PC-9 (cell line): ENCODE results near the gene OR2T34. TPM values are rescaled to one million over a fixed set of nuclear protein-coding genes. Genes with fewer than 3 reads are reported as not detected.
"Not testable (repeated sequence)": the region's sequence is repeated elsewhere in the genome, so short reads cannot be mapped to it uniquely, and the experiment has no call there.

Experiments used
- BruUV-seq: library from RNA; stranded (reverse); fragments of 400-500 nt; replicated peaks from 2 replicates; lab custom pipeline; 2021; lab: Mats Ljungman, UMichigan
- CTCF ChIA-PET: fragments of 300-600 bp; sonication (Branson Sonifier 250); formaldehyde crosslinking; loops from one replicate; lab custom pipeline; 2022; ENCODE audit warnings: antibody characterized with exemption; lab: Charles Lee
- POLR2A ChIA-PET: fragments of 300-600 bp; sonication (Branson Sonifier 250); formaldehyde crosslinking; loops from one replicate; lab custom pipeline; 2022; ENCODE audit warnings: antibody characterized with exemption; ENCODE audit not compliant: unreplicated experiment; lab: Charles Lee
- DNase-seq, 2 experiments: peaks; one replicate each; pipeline versions ENCODE4 v3.0.0 to v3.0.0-alpha.2; 2015 to 2022; ENCODE audit warnings: mixed read lengths in 1 of 2
- H2AFZ ChIP-seq: fragments of 200-600 bp; sonication (generic); 2 replicates; pipeline ENCODE4 v1.8.1; 2017; ENCODE audit warnings: antibody characterized with exemption
- H3F3A ChIP-seq: fragments of 200-600 bp; sonication (generic); 2 replicates; pipeline ENCODE4 v1.8.1; 2017; ENCODE audit warnings: antibody characterized with exemption, mild to moderate bottlenecking, low read depth; ENCODE audit not compliant: insufficient read depth
- H3K27ac ChIP-seq: fragments of 200-600 bp; sonication (generic); 2 replicates; pipeline ENCODE4 v1.6.1; 2016; ENCODE audit warnings: mixed run types
- H3K27me3 ChIP-seq: fragments of 200-600 bp; sonication (generic); 2 replicates; pipeline ENCODE4 v1.6.1; 2016; ENCODE audit warnings: low read depth, mixed run types; ENCODE audit not compliant: insufficient read depth
- H3K36me3 ChIP-seq: fragments of 200-600 bp; sonication (generic); 2 replicates; pipeline ENCODE4 v1.6.1; 2016; ENCODE audit warnings: low read depth, mixed run types
- H3K4me1 ChIP-seq: fragments of 200-600 bp; sonication (generic); replicated peaks from 2 replicates; pipeline ENCODE4 v1.6.1; 2016; ENCODE audit warnings: mixed run types; ENCODE audit not compliant: insufficient read depth
- H3K4me2 ChIP-seq: fragments of 200-600 bp; sonication (generic); 2 replicates; pipeline ENCODE4 v1.6.1; 2017; ENCODE audit warnings: mixed run types
- H3K4me3 ChIP-seq: fragments of 200-600 bp; sonication (generic); 2 replicates; pipeline ENCODE4 v1.6.1; 2016; ENCODE audit warnings: mixed run types
- H3K79me2 ChIP-seq: fragments of 200-600 bp; sonication (generic); 2 replicates; pipeline ENCODE4 v1.6.1; 2017; ENCODE audit warnings: low read depth, mixed run types
- H3K9me2 ChIP-seq: fragments of 200-600 bp; sonication (generic); 2 replicates; pipeline ENCODE4 v1.8.1; 2017; ENCODE audit warnings: mild to moderate bottlenecking; ENCODE audit not compliant: insufficient read depth
- H3K9me3 ChIP-seq: fragments of 200-600 bp; sonication (generic); 2 replicates; pipeline ENCODE4 v1.8.1; 2016; ENCODE audit warnings: low read depth; ENCODE audit not compliant: insufficient read depth
- H4K20me1 ChIP-seq: fragments of 200-600 bp; sonication (generic); 2 replicates; pipeline ENCODE4 v1.8.1; 2017; ENCODE audit not compliant: insufficient read depth
- EZH2 ChIP-seq: fragments of 200-600 bp; sonication (generic); IDR thresholded peaks from 2 replicates; pipeline ENCODE4 v1.8.0; 2017; ENCODE audit warnings: antibody characterized with exemption, low read depth
- intact Hi-C: fragments of 100-400 bp; cut with micrococcal nuclease; formaldehyde crosslinking; loops from one replicate; pipeline ENCODE4 v1.10.0; 2022; ENCODE audit not compliant: unreplicated experiment
- total RNA-seq: library from RNA; stranded (reverse); gene quantifications from 2 replicates; pipeline ENCODE4 v1.2.3, GENCODE V29; 2021
- TF ChIP-seq, protein P1 (sequence below): fragments of 200-600 bp; sonication (generic); conservative IDR thresholded peaks from 2 replicates; pipeline ENCODE4 v1.6.1; 2017; ENCODE audit warnings: mixed run types, antibody characterized with exemption, mild to moderate bottlenecking, moderate library complexity

Gene OR2T34
- total RNA-seq, 1 experiment from 2014 or later, result not detected

DNA sequence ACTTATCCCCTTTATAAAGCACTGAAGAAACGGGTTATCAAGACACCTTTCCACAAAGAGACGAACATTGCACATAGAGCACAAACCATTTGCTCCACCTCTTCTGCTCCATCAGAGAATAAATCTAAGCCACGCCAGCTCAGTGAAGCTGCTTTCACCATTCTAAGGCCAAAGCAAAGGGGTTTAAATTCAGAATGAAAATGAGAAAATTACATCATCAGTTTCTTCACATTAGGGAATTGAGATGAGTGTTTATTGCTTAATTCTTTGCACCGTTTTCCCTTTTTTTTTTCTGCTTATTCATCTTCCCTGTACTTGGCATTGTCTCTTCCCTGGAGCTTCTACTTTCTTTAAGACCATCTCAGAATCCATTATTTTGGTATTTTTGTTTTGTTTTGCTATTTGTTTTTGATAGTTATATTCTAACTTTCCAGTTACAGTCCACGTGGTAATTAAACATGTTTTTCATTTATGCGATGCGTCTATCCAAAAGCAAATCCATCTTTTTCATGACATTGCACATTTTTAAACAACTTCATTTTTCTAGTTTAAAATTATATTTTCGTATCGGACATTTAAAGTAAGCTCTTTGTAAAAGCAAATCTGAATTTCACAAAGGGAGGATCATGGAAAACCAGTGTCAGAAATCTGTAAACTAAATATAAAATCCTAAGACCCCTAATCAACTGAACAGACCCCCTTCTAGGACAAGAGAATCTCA, 1.9 kb upstream of the OR2T34 start:
- H3K27me3 ChIP-seq, result no peaks in the 10 kb centered on the region
- TF ChIP-seq EZH2, result no peak
- TF ChIP-seq, protein P1, sequence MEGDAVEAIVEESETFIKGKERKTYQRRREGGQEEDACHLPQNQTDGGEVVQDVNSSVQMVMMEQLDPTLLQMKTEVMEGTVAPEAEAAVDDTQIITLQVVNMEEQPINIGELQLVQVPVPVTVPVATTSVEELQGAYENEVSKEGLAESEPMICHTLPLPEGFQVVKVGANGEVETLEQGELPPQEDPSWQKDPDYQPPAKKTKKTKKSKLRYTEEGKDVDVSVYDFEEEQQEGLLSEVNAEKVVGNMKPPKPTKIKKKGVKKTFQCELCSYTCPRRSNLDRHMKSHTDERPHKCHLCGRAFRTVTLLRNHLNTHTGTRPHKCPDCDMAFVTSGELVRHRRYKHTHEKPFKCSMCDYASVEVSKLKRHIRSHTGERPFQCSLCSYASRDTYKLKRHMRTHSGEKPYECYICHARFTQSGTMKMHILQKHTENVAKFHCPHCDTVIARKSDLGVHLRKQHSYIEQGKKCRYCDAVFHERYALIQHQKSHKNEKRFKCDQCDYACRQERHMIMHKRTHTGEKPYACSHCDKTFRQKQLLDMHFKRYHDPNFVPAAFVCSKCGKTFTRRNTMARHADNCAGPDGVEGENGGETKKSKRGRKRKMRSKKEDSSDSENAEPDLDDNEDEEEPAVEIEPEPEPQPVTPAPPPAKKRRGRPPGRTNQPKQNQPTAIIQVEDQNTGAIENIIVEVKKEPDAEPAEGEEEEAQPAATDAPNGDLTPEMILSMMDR, result no peak
- no peak for DNase-seq
- H3K36me3 ChIP-seq, result no peaks in the 10 kb centered on the region
- no peaks in the 10 kb centered on the region for H3K9me3 ChIP-seq
- H3K27ac ChIP-seq, result no peak overlapping the region
- H3K4me1 ChIP-seq, result no peaks in the 10 kb centered on the region
- H3F3A ChIP-seq, result no peaks in the 10 kb centered on the region
- POLR2A ChIA-PET, result no interaction called here
- CTCF ChIA-PET, result no interaction called here
- H3K9me2 ChIP-seq, result no peaks in the 10 kb centered on the region
- no peak overlapping the region for H3K4me2 ChIP-seq
- H4K20me1 ChIP-seq, result no peaks in the 10 kb centered on the region
- H3K79me2 ChIP-seq, result no peaks in the 10 kb centered on the region
- no TSS peak for BruUV-seq
- intact Hi-C loops, result no loop called here
- no peak overlapping the region for H2AFZ ChIP-seq
- H3K4me3 ChIP-seq, result no peak overlapping the region

DNA sequence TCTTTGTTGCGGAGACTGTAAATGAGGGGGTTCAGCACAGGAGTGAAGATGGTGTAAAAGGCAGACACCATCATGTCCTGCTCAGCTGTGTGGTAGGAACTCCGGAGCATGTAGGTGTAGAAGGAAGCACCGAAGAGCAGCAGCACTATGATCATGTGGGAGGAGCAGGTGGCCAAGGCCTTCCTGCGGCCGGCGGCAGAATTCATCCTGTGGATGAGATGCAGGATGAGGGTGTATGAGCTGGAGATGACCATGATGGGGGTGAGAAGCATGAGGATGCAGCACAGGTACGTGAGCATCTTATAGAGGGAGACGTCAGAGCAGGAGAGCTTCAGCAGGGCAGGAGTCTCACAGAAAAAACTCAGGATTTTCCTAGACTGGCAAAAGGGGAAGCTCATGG, 701 bp downstream of the OR2T34 start:
- H3K4me3 ChIP-seq, CTCF ChIA-PET, POLR2A ChIA-PET, BruUV-seq, H2AFZ ChIP-seq, H3K9me3 ChIP-seq, H3K27ac ChIP-seq, H4K20me1 ChIP-seq, intact Hi-C loops, H3K79me2 ChIP-seq, H3K9me2 ChIP-seq, H3F3A ChIP-seq, H3K4me1 ChIP-seq, H3K27me3 ChIP-seq, DNase-seq, H3K36me3 ChIP-seq, H3K4me2 ChIP-seq: not testable (repeated sequence)

DNA sequence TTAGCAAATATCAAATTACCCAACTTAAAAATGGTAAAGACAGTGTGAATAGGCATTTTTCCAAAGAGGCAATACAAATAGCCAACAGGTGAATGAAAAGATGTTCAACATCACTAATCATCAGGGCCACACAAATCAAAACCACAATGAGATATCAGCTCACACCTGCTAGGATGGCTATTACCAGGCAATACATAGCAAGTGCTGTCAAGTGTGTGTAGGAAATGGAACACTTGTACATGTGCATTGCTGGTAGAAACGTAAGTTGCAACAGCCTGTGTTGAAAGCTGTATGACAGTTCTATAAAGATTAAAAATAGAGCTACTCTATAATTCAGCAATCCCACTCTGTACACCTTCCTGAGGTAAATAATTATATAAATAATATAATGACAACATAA, 2.5 kb downstream of the OR2T34 start:
- POLR2A ChIA-PET, result not testable (repeated sequence)

DNA sequence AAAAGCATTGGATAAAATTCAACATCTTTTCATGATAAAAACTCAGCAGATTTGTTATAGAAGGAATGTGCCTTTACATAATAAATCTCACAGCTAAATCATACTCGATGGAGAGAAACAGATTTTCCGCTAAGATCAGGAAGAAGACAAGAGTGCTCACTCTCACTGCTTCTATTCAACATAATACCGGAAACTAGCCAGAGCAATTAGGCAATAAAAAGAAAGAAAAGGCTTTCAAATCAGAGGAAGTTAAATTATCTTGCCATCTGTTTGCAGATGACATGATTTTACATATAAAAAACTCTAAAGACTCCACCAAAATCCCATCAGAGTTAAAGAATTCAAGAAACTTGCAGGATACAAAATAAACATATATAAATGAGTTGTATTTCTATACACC, 3.7 kb downstream of the OR2T34 start:
- POLR2A ChIA-PET, intact Hi-C loops: not testable (repeated sequence)

More for the DNA sequence above, 2.5 kb downstream of the OR2T34 start:
- H3K27ac ChIP-seq, H3K4me2 ChIP-seq, H3K36me3 ChIP-seq, H4K20me1 ChIP-seq, H3K4me1 ChIP-seq, H3K27me3 ChIP-seq, H3K9me3 ChIP-seq, H2AFZ ChIP-seq, H3F3A ChIP-seq, DNase-seq, CTCF ChIA-PET, BruUV-seq, H3K4me3 ChIP-seq, intact Hi-C loops, H3K9me2 ChIP-seq, H3K79me2 ChIP-seq: not testable (repeated sequence)

DNA sequence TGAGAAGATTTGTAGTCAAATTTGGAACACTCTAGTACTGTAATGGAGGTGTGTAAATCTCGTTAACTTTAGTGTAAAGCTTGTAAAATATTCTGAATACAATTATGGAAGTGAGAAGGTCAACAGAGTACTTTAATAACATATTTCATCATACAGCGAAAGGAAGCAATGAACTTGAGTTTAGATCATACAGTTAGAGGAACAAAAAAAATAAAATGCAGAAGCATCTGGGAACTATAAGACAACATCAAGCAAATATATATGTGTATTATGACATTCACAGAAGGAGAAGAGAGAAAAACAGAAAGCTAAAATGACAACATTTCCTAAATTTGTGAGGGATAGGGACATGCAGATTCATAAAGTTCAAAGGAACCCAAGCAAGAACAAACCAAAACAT, 5.5 kb downstream of the OR2T34 start:
- POLR2A ChIA-PET, result not testable (repeated sequence)

More for the DNA sequence above, 3.7 kb downstream of the OR2T34 start:
- BruUV-seq, H3K36me3 ChIP-seq, H3F3A ChIP-seq, H3K27me3 ChIP-seq, H3K9me3 ChIP-seq, H2AFZ ChIP-seq, H3K4me3 ChIP-seq, H3K27ac ChIP-seq, CTCF ChIA-PET, H4K20me1 ChIP-seq, H3K4me1 ChIP-seq, H3K79me2 ChIP-seq, H3K9me2 ChIP-seq, H3K4me2 ChIP-seq, DNase-seq: not testable (repeated sequence)

DNA sequence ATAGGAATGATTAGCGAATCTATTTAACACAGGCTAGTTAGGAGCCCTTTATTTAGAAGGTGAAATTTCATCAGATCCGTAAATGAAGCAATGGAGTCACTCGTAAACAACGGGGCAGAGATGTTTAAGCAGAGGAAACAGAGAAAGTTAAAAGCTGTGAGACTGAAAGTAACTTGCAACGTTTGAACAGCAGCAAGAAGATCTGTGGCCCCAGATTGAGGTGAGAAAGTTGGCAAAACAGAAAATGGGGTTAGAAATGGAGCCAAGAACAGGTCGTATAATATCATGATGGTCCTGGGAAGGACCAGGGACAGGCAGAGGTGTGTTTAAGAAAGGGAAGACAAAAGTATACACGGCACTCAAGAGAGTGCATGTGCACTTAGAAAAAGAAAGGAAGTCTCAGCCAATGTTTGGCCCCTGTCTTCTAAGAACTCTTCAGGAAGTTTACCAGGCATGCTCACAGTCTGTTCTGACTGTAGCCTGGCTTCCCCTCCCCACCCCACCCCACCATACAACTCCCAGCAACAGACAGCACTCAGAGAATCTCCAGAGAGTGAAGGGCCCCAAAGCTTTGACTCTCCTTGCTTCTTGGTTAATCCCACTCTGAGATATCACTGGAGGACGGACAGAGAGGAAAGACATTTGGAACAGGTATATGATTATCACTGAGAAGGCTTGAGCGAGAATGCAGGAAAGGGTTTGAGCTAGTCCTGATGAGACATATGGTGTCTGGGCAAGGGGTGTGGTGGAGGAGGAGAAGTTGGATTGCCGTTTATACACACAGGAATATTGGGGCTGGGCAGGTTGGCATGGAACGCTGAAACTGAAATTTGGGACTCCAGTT, 8.8 kb downstream of the OR2T34 start:
- H3K9me2 ChIP-seq, H4K20me1 ChIP-seq, H3K4me2 ChIP-seq, POLR2A ChIA-PET, H3K27me3 ChIP-seq, DNase-seq, intact Hi-C loops, H3F3A ChIP-seq, H3K36me3 ChIP-seq, BruUV-seq, H2AFZ ChIP-seq, H3K4me3 ChIP-seq, H3K4me1 ChIP-seq, H3K79me2 ChIP-seq, H3K27ac ChIP-seq, H3K9me3 ChIP-seq: not testable (repeated sequence)
- CTCF ChIA-PET, result interaction anchor here (0.6 kb wide), 1 partner anchor 10 kb away, joined by 9 read pairs; no protein-coding TSS in a partner anchor

More for the DNA sequence above, 5.5 kb downstream of the OR2T34 start:
- CTCF ChIA-PET, intact Hi-C loops, H4K20me1 ChIP-seq, BruUV-seq, H3F3A ChIP-seq, H3K4me1 ChIP-seq, H3K27me3 ChIP-seq, H3K27ac ChIP-seq, H3K36me3 ChIP-seq, H3K9me3 ChIP-seq, H3K4me2 ChIP-seq, DNase-seq, H3K4me3 ChIP-seq, H3K9me2 ChIP-seq, H2AFZ ChIP-seq, H3K79me2 ChIP-seq: not testable (repeated sequence)
